Measurements from ENCODE around the gene CDC27.
"Not testable (repeated sequence)": the region's sequence is repeated elsewhere in the genome, so short reads cannot be mapped to it uniquely, and the experiment has no call there.

DNA sequence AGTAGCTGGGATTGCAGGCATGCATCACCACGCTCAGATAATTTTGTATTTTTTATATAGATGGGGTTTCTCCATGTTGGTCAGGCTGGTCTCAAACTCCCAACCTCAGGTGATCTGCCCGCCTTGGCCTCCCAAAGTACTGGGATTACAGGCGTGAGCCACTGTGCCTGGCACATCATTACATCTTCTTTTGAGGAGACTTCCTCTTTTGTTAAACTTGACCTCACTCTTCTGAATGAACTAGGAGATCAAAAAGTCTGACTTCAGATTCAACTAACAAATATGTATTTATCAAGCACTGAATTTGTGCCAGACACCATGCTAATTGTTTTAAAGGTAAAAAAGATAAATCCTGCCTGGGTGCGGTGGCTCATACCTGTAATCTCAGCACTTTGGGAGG is 27.7 kb upstream of the CDC27 start:
- TF ChIP-seq, protein P1, sequence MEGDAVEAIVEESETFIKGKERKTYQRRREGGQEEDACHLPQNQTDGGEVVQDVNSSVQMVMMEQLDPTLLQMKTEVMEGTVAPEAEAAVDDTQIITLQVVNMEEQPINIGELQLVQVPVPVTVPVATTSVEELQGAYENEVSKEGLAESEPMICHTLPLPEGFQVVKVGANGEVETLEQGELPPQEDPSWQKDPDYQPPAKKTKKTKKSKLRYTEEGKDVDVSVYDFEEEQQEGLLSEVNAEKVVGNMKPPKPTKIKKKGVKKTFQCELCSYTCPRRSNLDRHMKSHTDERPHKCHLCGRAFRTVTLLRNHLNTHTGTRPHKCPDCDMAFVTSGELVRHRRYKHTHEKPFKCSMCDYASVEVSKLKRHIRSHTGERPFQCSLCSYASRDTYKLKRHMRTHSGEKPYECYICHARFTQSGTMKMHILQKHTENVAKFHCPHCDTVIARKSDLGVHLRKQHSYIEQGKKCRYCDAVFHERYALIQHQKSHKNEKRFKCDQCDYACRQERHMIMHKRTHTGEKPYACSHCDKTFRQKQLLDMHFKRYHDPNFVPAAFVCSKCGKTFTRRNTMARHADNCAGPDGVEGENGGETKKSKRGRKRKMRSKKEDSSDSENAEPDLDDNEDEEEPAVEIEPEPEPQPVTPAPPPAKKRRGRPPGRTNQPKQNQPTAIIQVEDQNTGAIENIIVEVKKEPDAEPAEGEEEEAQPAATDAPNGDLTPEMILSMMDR (conservative IDR thresholded peaks at IDR 0.05 in 1 of 2, IDR thresholded peaks at IDR 0.05 in 1 of 2; ENCODE audit: low read depth in 1 of 2, low read length in 2 of 2): not testable (repeated sequence)
- not testable (repeated sequence) for TF ChIP-seq EZH2 (IDR thresholded peaks at IDR 0.05; ENCODE audit: low read length, missing control alignments)
